ENCODE measurements around the gene ZNF24. TPM values are rescaled to one million over a fixed set of nuclear protein-coding genes. Genes with fewer than 3 reads are reported as not detected.

ZNF24 gene
- total and polyA plus RNA-seq, 2 of the 4 experiments (the other 2 are of a cell fraction) = 7.6 to 20.8 TPM

- Histone ChIP-seq H3K36me3 (ENCODE audit: control insufficient read depth, insufficient read depth, low read length) (no peaks in the 10 kb centered on the region), H2BK15ac (ENCODE audit: low read depth, low read length) (no peak overlapping the region), H3K14ac (replicated peaks; ENCODE audit: low read depth, low read length) (no peak overlapping the region), H3K4me2 (ENCODE audit: low read depth, low read length) (no peak overlapping the region), H2AK9ac (replicated peaks; ENCODE audit: low read depth, low read length, poor library complexity) (no peak overlapping the region), H3K9me3 (ENCODE audit: control insufficient read depth, insufficient read depth, low read length) (0 out of 2 replicates have a peak, but pooled peaks cover 4% of the 10 kb centered on the region), H3K9ac (ENCODE audit: low read depth, low read length) (no peak overlapping the region), H2AK5ac (ENCODE audit: low read depth, low read length) (0 out of 2 replicates have a peak overlapping the region, but pooled peaks have one; percentile 33), H2AFZ (replicated peaks; ENCODE audit: low read length, poor library complexity) (no peak overlapping the region), H3K27ac (ENCODE audit: insufficient read depth, low read length) (no peak overlapping the region), H3K56ac (ENCODE audit: extremely low read depth, insufficient read depth, low read length) (no peak overlapping the region), H2BK5ac (ENCODE audit: low read depth, low read length, poor library complexity, severe bottlenecking) (peak overlapping the region; percentile 5), H4K8ac (ENCODE audit: low read depth in 2 of 2, low read length in 2 of 2) (no peak overlapping the region), H3K4me1 (ENCODE audit: control insufficient read depth, insufficient read depth, low read length) (peaks cover 2% of the 10 kb centered on the region; the same call in 1 of the 2 replicates), H2BK20ac (ENCODE audit: low read depth, low read length) (no peak overlapping the region), H4K20me1 (ENCODE audit: insufficient read depth, low read length) (no peaks in the 10 kb centered on the region), H3K79me1 (ENCODE audit: low read depth in 1 of 2, low read length in 2 of 2) (no peaks in the 10 kb centered on the region; a peak in 1 of 4 replicates), H3K27me3 (ENCODE audit: control insufficient read depth, insufficient read depth, low read length) (no peaks in the 10 kb centered on the region), H2BK120ac (ENCODE audit: low read depth, low read length) (0 out of 2 replicates have a peak overlapping the region, but pooled peaks have one; percentile 30), H3K18ac (ENCODE audit: low read depth, low read length) (no peak overlapping the region), H3K4ac (ENCODE audit: low read depth, low read length) (no peak overlapping the region; the same call in 1 of the 2 replicates), H3K4me3 (ENCODE audit: insufficient read depth, low read depth, low read length) (no peak overlapping the region), H3K9me1 (ENCODE audit: insufficient read depth, low read length) (peaks cover 4% of the 10 kb centered on the region; the same call in 1 of the 2 replicates), H4K91ac (ENCODE audit: insufficient read depth, low read depth, low read length) (no peak overlapping the region; the same call in 1 of the 2 replicates), H4K5ac (ENCODE audit: low read depth, low read length) (no peak overlapping the region), H3K23ac (ENCODE audit: low read depth, low read length) (no peak overlapping the region)
- DNase-seq (no peak), ATAC-seq (ENCODE audit: low read depth) (no peak)
- no CpG with 5 or more reads among the region's 3 CpGs for WGBS, 2 experiments (ENCODE audit: extremely low coverage in 2 of 2, insufficient read length in 1 of 2)
- ChIA-PET POLR2A (ENCODE audit: unreplicated experiment) (no interaction called here), CTCF (no interaction called here)
- BruUV-seq (replicated peaks) = no TSS peak
- in situ Hi-C loops (cut with MboI; ENCODE audit: low sequenced_read_pairs) (no loop called here), dilution Hi-C loops (cut with HindIII; ENCODE audit: low sequenced_read_pairs, unreplicated experiment) (no loop called here), intact Hi-C loops (cut with micrococcal nuclease) (no loop called here)
- no peak for TF ChIP-seq MXI1 (IDR thresholded peaks at IDR 0.05; ENCODE audit: borderline replicate concordance, low read depth, low read length)
- TF ChIP-seq POLR2A (IDR thresholded peaks at IDR 0.05; ENCODE audit: low read depth, low read length) = no peak
- no peak for TF ChIP-seq RFX5 (IDR thresholded peaks at IDR 0.05; ENCODE audit: low read depth, low read length)
- no peak for TF ChIP-seq NFE2L2 (IDR thresholded peaks at IDR 0.05; ENCODE audit: low read depth, low read length)
- no peak for TF ChIP-seq CTCF (conservative IDR thresholded peaks at IDR 0.05; ENCODE audit: low read depth, low read length)
- no peak for TF ChIP-seq USF2 (IDR thresholded peaks at IDR 0.05; ENCODE audit: low read depth, low read length)
- no peak for TF ChIP-seq CEBPB (IDR thresholded peaks at IDR 0.05; ENCODE audit: low read depth, low read length)
- TF ChIP-seq MAZ (IDR thresholded peaks at IDR 0.05; ENCODE audit: borderline replicate concordance, low read depth, low read length) = no peak
- no peak for TF ChIP-seq BHLHE40 (IDR thresholded peaks at IDR 0.05; ENCODE audit: low read depth, low read length)
- TF ChIP-seq FOS (IDR thresholded peaks at IDR 0.05; ENCODE audit: low read depth, low read length) = no peak
- TF ChIP-seq RCOR1 (IDR thresholded peaks at IDR 0.05; ENCODE audit: insufficient replicate concordance, low read length) = no peak
- no peak for TF ChIP-seq RAD21 (IDR thresholded peaks at IDR 0.05; ENCODE audit: low read length)
- no peak for TF ChIP-seq CHD1 (IDR thresholded peaks at IDR 0.05; ENCODE audit: low read depth, low read length)
- TF ChIP-seq SMC3 (IDR thresholded peaks at IDR 0.05; ENCODE audit: low read depth, low read length) = no peak
- TF ChIP-seq MAFK (IDR thresholded peaks at IDR 0.05; ENCODE audit: low read depth, low read length) = no peak
Observed at GRCh38 chr18:35326695-35327387, 17.4 kb downstream of the ZNF24 start.
